Chondrocyte (in vitro differentiated cells): ENCODE results near the gene STT3B. TPM values are rescaled to one million over a fixed set of nuclear protein-coding genes. Genes with fewer than 3 reads are reported as not detected.

ENCODE experiments used
- DNase-seq: peaks from one replicate; pipeline ENCODE4 v3.0.0; 2021; ENCODE audit warnings: mixed read lengths, low spot score
- H3K27ac Mint-ChIP-seq: one replicate; pipeline ENCODE4 v1.8.0; 2021; ENCODE audit warnings: mild to moderate bottlenecking, moderate library complexity, mixed read lengths; ENCODE audit not compliant: unreplicated experiment
- H3K27me3 Mint-ChIP-seq: 2 replicates; pipeline ENCODE4 v1.8.0; 2021; ENCODE audit warnings: low read depth, mixed read lengths
- H3K36me3 Mint-ChIP-seq: 2 replicates; pipeline ENCODE4 v1.8.0; 2021; ENCODE audit warnings: low read depth, mixed read lengths
- H3K4me1 Mint-ChIP-seq: 2 replicates; pipeline ENCODE4 v1.8.0; 2021; ENCODE audit warnings: low read depth, mild to moderate bottlenecking, mixed read lengths
- H3K4me3 Mint-ChIP-seq: one replicate; pipeline ENCODE4 v1.8.0; 2021; ENCODE audit warnings: mild to moderate bottlenecking, moderate library complexity, mixed read lengths; ENCODE audit not compliant: unreplicated experiment
- H3K9me3 Mint-ChIP-seq: 2 replicates; pipeline ENCODE4 v1.8.0; 2021; ENCODE audit warnings: low read depth, mixed read lengths
- CTCF ChIP-seq: fragments of 200-600 bp; sonication (generic); IDR thresholded peaks from 2 replicates; pipeline ENCODE4 v1.5.0; 2021; ENCODE audit warnings: antibody characterized with exemption, mild to moderate bottlenecking, moderate library complexity
- total RNA-seq: library from RNA; stranded (reverse); gene quantifications from 3 replicates; pipeline ENCODE4 v1.2.1, GENCODE V29; 2021

Gene STT3B
- total RNA-seq, 1 donor from 2014 or later: 118 TPM

- no peak overlapping the region for H3K27ac Mint-ChIP-seq
- peaks cover 24% of the 10 kb centered on the region for H3K4me1 Mint-ChIP-seq
Observed at GRCh38 chr3:31614162-31614921, 81.6 kb downstream of the STT3B start.

GRCh38 chr3:31615071-31615875, 82.5 kb downstream of the STT3B start:
- Mint-ChIP-seq H3K9me3 (no peaks in the 10 kb centered on the region), H3K4me3 (no peak overlapping the region), H3K4me1 (peaks cover 24% of the 10 kb centered on the region), H3K36me3 (peaks cover 3% of the 10 kb centered on the region), H3K27me3 (no peaks in the 10 kb centered on the region), H3K27ac (no peak overlapping the region)
- TF ChIP-seq CTCF: no peak
- no peak for DNase-seq

More at GRCh38 chr3:31614162-31614921, 81.6 kb downstream of the STT3B start:
- no peak for DNase-seq
- Mint-ChIP-seq H3K27me3 (no peaks in the 10 kb centered on the region), H3K9me3 (no peaks in the 10 kb centered on the region), H3K4me3 (no peak overlapping the region), H3K36me3 (peaks cover 3% of the 10 kb centered on the region)
- TF ChIP-seq CTCF: no peak

GRCh38 chr3:31616711-31617110, 84.0 kb downstream of the STT3B start:
- Mint-ChIP-seq H3K36me3 (peaks cover 5% of the 10 kb centered on the region), H3K9me3 (no peaks in the 10 kb centered on the region), H3K4me3 (no peak overlapping the region), H3K4me1 (peaks cover 21% of the 10 kb centered on the region), H3K27me3 (no peaks in the 10 kb centered on the region), H3K27ac (no peak overlapping the region)
- TF ChIP-seq CTCF: no peak
- DNase-seq: no peak

GRCh38 chr3:31620656-31621055, 87.9 kb downstream of the STT3B start:
- H3K9me3 Mint-ChIP-seq: no peaks in the 10 kb centered on the region
- peaks cover 3% of the 10 kb centered on the region for H3K4me1 Mint-ChIP-seq
- TF ChIP-seq CTCF: no peak
- DNase-seq: no peak
- H3K27ac Mint-ChIP-seq: no peak overlapping the region
- H3K4me3 Mint-ChIP-seq: no peak overlapping the region
- H3K36me3 Mint-ChIP-seq: peaks cover 14% of the 10 kb centered on the region
- no peaks in the 10 kb centered on the region for H3K27me3 Mint-ChIP-seq

GRCh38 chr3:31621314-31621713, 88.6 kb downstream of the STT3B start:
- no peak for TF ChIP-seq CTCF
- Mint-ChIP-seq H3K27ac (no peak overlapping the region), H3K4me3 (no peak overlapping the region), H3K27me3 (no peaks in the 10 kb centered on the region), H3K9me3 (no peaks in the 10 kb centered on the region), H3K36me3 (peaks cover 16% of the 10 kb centered on the region), H3K4me1 (peaks cover 3% of the 10 kb centered on the region)
- no peak for DNase-seq
